Activated CD8-positive, alpha-beta T cell treated with anti-CD3 and anti-CD28 coated beads for 36 hours (primary cell): Measurements from ENCODE around the gene DYRK1A. TPM values are rescaled to one million over a fixed set of nuclear protein-coding genes. Genes with fewer than 3 reads are reported as not detected.

Experiments
- ATAC-seq: fragments of 200-7000 bp; cut with Tn5 transposase; one replicate; pipeline ENCODE4 v1.10.0; 2021; ENCODE audit warnings: mild to moderate bottlenecking, moderate library complexity
- CTCF ChIA-PET: fragments of 350-600 bp; sonication (Branson Sonifier 250); formaldehyde crosslinking; loops from one replicate; lab custom pipeline; 2021; ENCODE audit warnings: antibody characterized with exemption; lab: Charles Lee
- POLR2A ChIA-PET: fragments of 350-600 bp; sonication (Branson Sonifier 250); formaldehyde crosslinking; loops from one replicate; lab custom pipeline; 2021; ENCODE audit warnings: antibody characterized with exemption; lab: Charles Lee
- DNase-seq: peaks from one replicate; pipeline ENCODE4 v3.0.0-alpha.2; 2020
- H3K27ac Mint-ChIP-seq: one replicate; pipeline ENCODE4 v1.8.0; 2021; ENCODE audit warnings: mild to moderate bottlenecking, mixed read lengths
- H3K27me3 Mint-ChIP-seq: one replicate; pipeline ENCODE4 v1.8.0; 2021; ENCODE audit warnings: mixed read lengths
- H3K36me3 Mint-ChIP-seq: one replicate; pipeline ENCODE4 v1.8.0; 2021; ENCODE audit warnings: low read depth, mixed read lengths
- H3K4me1 Mint-ChIP-seq: one replicate; pipeline ENCODE4 v1.8.0; 2021; ENCODE audit warnings: low read depth, mixed read lengths
- H3K4me3 Mint-ChIP-seq: one replicate; pipeline ENCODE4 v1.8.0; 2021; ENCODE audit warnings: mild to moderate bottlenecking, moderate library complexity, mixed read lengths
- H3K9me3 Mint-ChIP-seq: one replicate; pipeline ENCODE4 v1.8.0; 2021; ENCODE audit warnings: mixed read lengths
- intact Hi-C: fragments of 100-400 bp; cut with micrococcal nuclease; formaldehyde crosslinking; loops from one replicate; pipeline ENCODE4 v1.10.0; 2022
- total RNA-seq, 2 experiments: library from RNA; stranded (reverse); gene quantifications; one replicate each; pipeline ENCODE4 v1.2.3, GENCODE V29; 2021
- TF ChIP-seq, protein P1 (sequence below): fragments of 200-600 bp; IDR thresholded peaks from one replicate; pipeline ENCODE4 v1.8.0; 2022; ENCODE audit warnings: antibody characterized with exemption, mild to moderate bottlenecking

The DYRK1A gene
- total RNA-seq, 2 experiments from 2014 or later, result 57.5 to 58.7 TPM

DNA sequence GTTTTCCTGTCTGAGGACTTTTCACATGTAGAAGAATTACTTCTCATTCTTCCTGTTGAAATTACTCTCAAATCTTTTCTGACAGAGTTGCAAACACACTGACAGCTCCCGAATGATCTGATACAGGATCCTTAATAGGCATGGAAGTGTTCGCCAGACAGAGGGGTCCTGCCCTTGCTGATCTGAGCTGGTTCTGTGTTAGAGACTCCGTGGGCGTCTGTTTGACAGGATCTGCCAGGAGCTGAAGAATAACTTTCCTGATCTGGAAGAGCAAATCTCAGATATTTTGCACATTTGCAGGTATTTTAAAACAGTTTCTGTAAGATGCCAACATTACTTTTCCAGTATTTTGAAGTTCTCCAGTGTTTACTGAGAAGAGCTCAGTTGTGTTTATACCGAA, 202.3 kb downstream of the DYRK1A start:
- no peaks in the 10 kb centered on the region for H3K9me3 Mint-ChIP-seq
- intact Hi-C loops, result no loop called here
- no peak overlapping the region for H3K27ac Mint-ChIP-seq
- H3K27me3 Mint-ChIP-seq, result no peaks in the 10 kb centered on the region
- TF ChIP-seq, protein P1, sequence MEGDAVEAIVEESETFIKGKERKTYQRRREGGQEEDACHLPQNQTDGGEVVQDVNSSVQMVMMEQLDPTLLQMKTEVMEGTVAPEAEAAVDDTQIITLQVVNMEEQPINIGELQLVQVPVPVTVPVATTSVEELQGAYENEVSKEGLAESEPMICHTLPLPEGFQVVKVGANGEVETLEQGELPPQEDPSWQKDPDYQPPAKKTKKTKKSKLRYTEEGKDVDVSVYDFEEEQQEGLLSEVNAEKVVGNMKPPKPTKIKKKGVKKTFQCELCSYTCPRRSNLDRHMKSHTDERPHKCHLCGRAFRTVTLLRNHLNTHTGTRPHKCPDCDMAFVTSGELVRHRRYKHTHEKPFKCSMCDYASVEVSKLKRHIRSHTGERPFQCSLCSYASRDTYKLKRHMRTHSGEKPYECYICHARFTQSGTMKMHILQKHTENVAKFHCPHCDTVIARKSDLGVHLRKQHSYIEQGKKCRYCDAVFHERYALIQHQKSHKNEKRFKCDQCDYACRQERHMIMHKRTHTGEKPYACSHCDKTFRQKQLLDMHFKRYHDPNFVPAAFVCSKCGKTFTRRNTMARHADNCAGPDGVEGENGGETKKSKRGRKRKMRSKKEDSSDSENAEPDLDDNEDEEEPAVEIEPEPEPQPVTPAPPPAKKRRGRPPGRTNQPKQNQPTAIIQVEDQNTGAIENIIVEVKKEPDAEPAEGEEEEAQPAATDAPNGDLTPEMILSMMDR, result no peak
- H3K36me3 Mint-ChIP-seq, result no peaks in the 10 kb centered on the region
- ChIA-PET CTCF (no interaction called here), POLR2A (interaction anchor here (0.8 kb wide), 1 partner anchor 15 kb away, joined by 3 read pairs; no protein-coding TSS in a partner anchor)
- no peak overlapping the region for H3K4me3 Mint-ChIP-seq
- peaks cover 16% of the 10 kb centered on the region for H3K4me1 Mint-ChIP-seq
- ATAC-seq (no peak), DNase-seq (no peak)

DNA sequence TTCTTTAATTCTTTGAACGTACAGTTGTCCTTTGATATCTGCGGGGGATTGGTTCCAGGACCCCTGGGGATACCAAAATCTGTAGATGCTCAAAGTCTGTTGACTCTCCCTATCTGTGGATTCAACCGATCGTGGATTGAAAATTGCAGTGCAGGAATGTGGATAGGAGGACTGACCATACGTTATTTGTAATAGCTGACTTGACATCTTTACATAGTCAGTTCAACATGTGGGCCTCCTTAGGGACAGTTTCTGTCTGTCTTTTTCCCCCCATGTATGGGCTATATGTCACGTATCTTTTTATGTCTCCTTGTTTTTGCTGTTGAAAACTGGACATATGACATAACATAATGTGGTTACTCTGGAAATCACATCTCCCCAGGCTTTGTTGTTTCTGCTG, 204.9 kb downstream of the DYRK1A start:
- ChIA-PET CTCF (interaction anchor here (0.7 to 1.9 kb wide), 2 partner anchors 72 to 136 kb away, joined by 4 read pairs; no protein-coding TSS in a partner anchor), POLR2A (no interaction called here)
- TF ChIP-seq, protein P1, result no peak

DNA sequence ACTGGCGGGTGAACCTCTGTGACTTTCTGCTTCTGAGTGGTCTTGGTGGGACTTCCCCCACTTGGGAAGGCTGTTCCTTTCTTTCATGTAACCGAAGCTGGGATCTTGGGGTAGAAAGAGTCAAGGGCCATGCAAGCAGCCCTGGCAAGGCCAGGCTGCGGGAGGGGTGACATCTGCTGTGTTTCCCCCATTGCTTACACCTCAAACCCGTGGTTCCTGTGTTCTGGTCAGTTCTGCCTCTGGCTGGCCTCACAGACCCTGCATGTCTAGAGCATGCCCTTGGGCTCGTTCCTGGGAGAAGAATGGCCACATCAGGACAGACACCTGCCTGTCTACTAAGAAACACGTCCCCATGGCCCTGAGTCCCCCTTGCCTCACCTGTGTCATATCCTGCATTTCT, 207.7 kb downstream of the DYRK1A start:
- CTCF ChIA-PET, result no interaction called here
- H3K27me3 Mint-ChIP-seq, result peaks cover under 1% of the 10 kb centered on the region
- no peaks in the 10 kb centered on the region for H3K4me1 Mint-ChIP-seq
- H3K36me3 Mint-ChIP-seq, result no peaks in the 10 kb centered on the region
- no peak overlapping the region for H3K4me3 Mint-ChIP-seq
- H3K27ac Mint-ChIP-seq, result no peak overlapping the region
- no peak for ATAC-seq
- intact Hi-C loops, result no loop called here
- H3K9me3 Mint-ChIP-seq, result peaks cover 10% of the 10 kb centered on the region
- DNase-seq, result no peak
- TF ChIP-seq, protein P1, result no peak
- POLR2A ChIA-PET, result no interaction called here

More for the DNA sequence above, 204.9 kb downstream of the DYRK1A start:
- ATAC-seq, result no peak
- DNase-seq, result no peak
- H3K27ac Mint-ChIP-seq, result no peak overlapping the region
- intact Hi-C loops, result no loop called here
- H3K27me3 Mint-ChIP-seq, result no peaks in the 10 kb centered on the region
- H3K4me3 Mint-ChIP-seq, result no peak overlapping the region
- H3K4me1 Mint-ChIP-seq, result no peaks in the 10 kb centered on the region
- H3K36me3 Mint-ChIP-seq, result no peaks in the 10 kb centered on the region
- no peaks in the 10 kb centered on the region for H3K9me3 Mint-ChIP-seq

DNA sequence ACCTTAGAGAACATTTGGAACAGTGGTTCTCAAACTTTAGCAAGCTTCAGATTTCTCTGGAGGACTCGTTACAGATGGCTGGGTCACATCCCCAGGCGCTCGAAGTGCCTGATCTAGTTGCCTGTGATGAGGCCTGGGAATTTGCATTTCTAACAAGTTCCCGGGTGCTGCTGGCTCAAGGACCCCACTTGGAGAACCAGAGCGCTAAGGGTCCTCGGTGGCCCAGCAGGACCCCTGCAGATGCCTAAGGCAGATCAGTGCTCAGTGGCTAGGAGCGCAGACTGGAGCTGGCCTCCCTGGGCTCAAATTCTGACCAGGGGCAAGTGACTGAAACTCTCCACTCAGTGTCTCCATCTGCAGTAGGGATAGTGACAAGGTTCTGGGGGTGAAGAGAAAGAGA, 208.2 kb downstream of the DYRK1A start:
- DNase-seq, result no peak
- no peak for ATAC-seq
- intact Hi-C loops, result no loop called here
- ChIA-PET CTCF (no interaction called here), POLR2A (no interaction called here)
- TF ChIP-seq, protein P1, result no peak
- H3K27ac Mint-ChIP-seq, result no peak overlapping the region
- no peak overlapping the region for H3K4me3 Mint-ChIP-seq
- H3K4me1 Mint-ChIP-seq, result no peaks in the 10 kb centered on the region
- H3K9me3 Mint-ChIP-seq, result peaks cover 15% of the 10 kb centered on the region
- H3K36me3 Mint-ChIP-seq, result peaks cover 2% of the 10 kb centered on the region
- peaks cover 5% of the 10 kb centered on the region for H3K27me3 Mint-ChIP-seq

DNA sequence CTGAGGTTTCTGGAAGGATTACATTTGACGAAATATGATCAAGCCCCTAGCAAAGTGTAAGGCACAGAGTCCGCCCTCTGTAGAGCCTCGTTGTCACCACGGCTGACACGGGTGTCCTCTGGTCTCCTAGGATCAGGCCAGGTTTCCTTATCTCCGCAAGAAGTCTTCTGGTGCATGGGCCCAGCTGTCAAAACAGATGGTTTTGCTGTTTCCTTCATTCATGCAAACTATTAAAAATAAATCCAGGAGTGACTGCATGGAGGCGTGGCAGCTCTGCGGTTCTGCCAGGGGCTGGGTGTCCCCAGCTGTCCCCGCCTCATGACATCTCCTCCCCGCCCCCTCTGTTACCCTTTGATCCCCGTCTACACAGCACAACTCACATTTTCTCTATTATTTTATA, 209.0 kb downstream of the DYRK1A start:
- DNase-seq (no peak), ATAC-seq (no peak)
- Mint-ChIP-seq H3K4me3 (no peak overlapping the region), H3K27ac (no peak overlapping the region), H3K4me1 (no peaks in the 10 kb centered on the region), H3K9me3 (peaks cover 15% of the 10 kb centered on the region), H3K36me3 (peaks cover 2% of the 10 kb centered on the region), H3K27me3 (peaks cover 5% of the 10 kb centered on the region)
- POLR2A ChIA-PET, result no interaction called here
- CTCF ChIA-PET, result no interaction called here
- intact Hi-C loops, result no loop called here
- TF ChIP-seq, protein P1, result no peak

Other genes with a start within 250 kb of the DYRK1A start
- gene VPS26C, start 99.4 kb upstream of the DYRK1A start, total RNA-seq, result 10 to 100 TPM; 70.9 to 73.4 TPM